ENCODE data around the gene USP31. TPM values are rescaled to one million over a fixed set of nuclear protein-coding genes. Genes with fewer than 3 reads are reported as not detected.

USP31 gene
- total RNA-seq, 3 donors from 2014 or later = 6.7 to 40.7 (median 21.0) TPM

DNA sequence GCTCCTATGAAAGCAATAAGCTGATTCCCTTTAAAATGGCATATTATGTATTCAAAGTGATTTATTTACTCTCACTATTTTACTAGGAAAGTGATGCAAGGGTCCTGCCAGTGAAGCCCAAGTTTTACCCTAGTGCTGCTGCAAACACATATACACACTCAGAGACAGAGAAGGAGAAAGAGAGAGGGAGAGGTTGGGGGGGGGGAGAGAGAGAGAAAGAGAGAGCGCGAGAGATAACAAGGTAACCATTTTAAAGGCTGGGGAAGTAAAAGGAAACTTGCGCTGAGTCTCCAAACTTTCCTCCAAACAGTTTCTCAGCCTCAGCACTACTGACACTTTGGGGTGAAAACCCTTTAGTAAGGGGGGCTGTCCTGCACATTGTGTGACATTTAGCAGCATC lies 5.9 kb downstream of the USP31 start:
- TF ChIP-seq POLR2AphosphoS5 (IDR thresholded peaks at IDR 0.05) = no peak
- TF ChIP-seq, protein P1, sequence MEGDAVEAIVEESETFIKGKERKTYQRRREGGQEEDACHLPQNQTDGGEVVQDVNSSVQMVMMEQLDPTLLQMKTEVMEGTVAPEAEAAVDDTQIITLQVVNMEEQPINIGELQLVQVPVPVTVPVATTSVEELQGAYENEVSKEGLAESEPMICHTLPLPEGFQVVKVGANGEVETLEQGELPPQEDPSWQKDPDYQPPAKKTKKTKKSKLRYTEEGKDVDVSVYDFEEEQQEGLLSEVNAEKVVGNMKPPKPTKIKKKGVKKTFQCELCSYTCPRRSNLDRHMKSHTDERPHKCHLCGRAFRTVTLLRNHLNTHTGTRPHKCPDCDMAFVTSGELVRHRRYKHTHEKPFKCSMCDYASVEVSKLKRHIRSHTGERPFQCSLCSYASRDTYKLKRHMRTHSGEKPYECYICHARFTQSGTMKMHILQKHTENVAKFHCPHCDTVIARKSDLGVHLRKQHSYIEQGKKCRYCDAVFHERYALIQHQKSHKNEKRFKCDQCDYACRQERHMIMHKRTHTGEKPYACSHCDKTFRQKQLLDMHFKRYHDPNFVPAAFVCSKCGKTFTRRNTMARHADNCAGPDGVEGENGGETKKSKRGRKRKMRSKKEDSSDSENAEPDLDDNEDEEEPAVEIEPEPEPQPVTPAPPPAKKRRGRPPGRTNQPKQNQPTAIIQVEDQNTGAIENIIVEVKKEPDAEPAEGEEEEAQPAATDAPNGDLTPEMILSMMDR (IDR thresholded peaks at IDR 0.05) = no peak
- no peak for TF ChIP-seq POLR2A (IDR thresholded peaks at IDR 0.05)
- H3K9me3 ChIP-seq = no peaks in the 10 kb centered on the region
- no peak for DNase-seq (ENCODE audit: low spot score in 2 of 2)
- H3K4me1 ChIP-seq = no peaks in the 10 kb centered on the region
- H3K27ac ChIP-seq = peak overlapping the region; percentile 82 to 87
- intact Hi-C loops (cut with DNase I; ENCODE audit: low total_unique reads) = no loop called here
- H3K36me3 ChIP-seq = no peaks in the 10 kb centered on the region
- no peak overlapping the region for H3K4me3 ChIP-seq
- no peaks in the 10 kb centered on the region for H3K27me3 ChIP-seq

DNA sequence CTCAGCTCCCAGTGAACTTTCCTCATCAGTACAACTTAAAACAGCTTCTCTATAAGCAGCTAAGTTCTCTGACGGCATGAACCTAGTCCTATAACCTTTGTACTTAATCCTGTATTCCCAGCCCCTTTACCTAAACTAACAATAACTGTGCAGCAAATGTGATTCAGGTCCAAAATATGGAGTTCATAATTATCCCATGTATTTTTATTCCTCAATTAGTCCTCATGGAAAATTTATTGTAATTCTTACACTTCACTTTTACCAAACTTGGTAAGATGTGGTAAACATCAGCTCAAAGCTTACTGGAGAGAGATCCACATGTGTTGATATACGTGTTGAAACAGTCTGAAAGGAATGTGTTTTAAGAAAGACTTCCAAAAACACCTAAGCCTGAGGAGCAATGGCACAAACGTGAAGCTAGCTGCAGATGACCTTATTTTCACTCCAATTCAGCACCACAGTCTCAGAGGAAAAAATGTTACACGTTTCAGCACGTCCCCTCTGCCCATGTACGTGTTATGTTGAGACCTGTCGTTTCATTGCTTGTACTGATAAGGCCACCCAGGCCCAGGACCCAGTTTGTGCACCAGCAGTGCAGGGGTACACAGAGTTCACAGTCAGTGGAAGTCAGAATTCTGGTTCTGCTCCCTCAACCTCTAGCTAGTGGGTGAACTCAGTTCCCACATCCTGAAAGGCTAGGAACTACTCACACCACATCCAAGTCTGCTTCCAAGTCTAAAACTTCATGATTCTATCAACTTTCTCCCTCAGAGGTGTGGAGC lies 7.1 kb downstream of the USP31 start:
- Histone ChIP-seq H3K36me3 (no peaks in the 10 kb centered on the region), H3K27me3 (no peaks in the 10 kb centered on the region), H3K4me1 (no peaks in the 10 kb centered on the region), H3K27ac (peak overlapping the region; percentile 82 to 87), H3K9me3 (no peaks in the 10 kb centered on the region), H3K4me3 (peak overlapping the region in 1 of 3 donors; percentile 9)
- intact Hi-C loops (cut with DNase I; ENCODE audit: low total_unique reads) = no loop called here
- DNase-seq (ENCODE audit: low spot score in 2 of 2) = peak in 1 of 2 donors; percentile 86
- TF ChIP-seq POLR2A (IDR thresholded peaks at IDR 0.05) (no peak), POLR2AphosphoS5 (IDR thresholded peaks at IDR 0.05) (peak in 1 of 3 donors; percentile 16)
- TF ChIP-seq, protein P1 (IDR thresholded peaks at IDR 0.05) = no peak

DNA sequence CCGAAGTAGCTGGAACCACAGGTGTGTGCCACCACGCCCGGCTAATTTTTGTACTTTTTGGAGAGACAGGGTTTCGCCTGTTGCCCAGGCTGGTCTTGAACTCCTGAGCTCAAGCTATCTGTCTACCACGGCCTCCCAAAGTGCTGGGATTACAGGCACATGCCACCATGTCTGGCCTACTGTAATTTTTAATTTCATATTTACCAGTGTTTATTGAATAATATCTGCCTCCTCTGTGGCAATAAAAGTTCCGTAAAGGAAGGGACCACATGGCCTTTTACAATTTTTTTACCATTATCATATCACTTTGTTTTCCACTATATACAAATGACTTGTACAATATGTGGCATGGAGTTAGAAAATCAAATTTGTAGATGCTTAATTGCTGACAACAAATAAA lies 7.8 kb downstream of the USP31 start:
- H3K36me3 ChIP-seq = no peaks in the 10 kb centered on the region
- H3K9me3 ChIP-seq = no peaks in the 10 kb centered on the region
- H3K27me3 ChIP-seq = no peaks in the 10 kb centered on the region
- H3K27ac ChIP-seq = peak overlapping the region; percentile 76 to 87
- no peak overlapping the region for H3K4me3 ChIP-seq
- DNase-seq (ENCODE audit: low spot score in 2 of 2) = no peak
- H3K4me1 ChIP-seq = no peaks in the 10 kb centered on the region
- TF ChIP-seq, protein P1 (IDR thresholded peaks at IDR 0.05) = no peak
- no peak for TF ChIP-seq POLR2AphosphoS5 (IDR thresholded peaks at IDR 0.05)
- intact Hi-C loops (cut with DNase I; ENCODE audit: low total_unique reads) = no loop called here

DNA sequence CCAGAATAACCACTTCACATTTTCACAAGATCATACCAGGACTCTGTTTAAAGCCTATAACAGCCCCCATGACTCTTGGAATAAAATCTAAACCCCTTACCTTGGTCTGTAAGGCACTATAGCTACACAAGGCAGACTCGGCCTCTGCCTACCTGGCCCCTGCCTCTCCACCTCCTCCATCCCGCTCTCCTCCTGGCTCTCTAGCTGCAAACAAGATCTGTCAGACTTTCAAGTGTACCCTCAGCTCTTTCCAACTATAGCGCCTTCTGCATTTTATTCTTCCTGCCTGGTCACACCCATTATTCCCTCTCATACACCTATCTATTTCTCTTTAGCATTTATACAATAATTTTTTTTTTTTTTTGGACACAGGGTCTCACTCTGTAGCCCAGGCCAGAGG lies 8.2 kb downstream of the USP31 start:
- no peak for TF ChIP-seq POLR2AphosphoS5 (IDR thresholded peaks at IDR 0.05)
- TF ChIP-seq, protein P1 (IDR thresholded peaks at IDR 0.05) = no peak
- no peak for TF ChIP-seq POLR2A (IDR thresholded peaks at IDR 0.05)
- H3K27ac ChIP-seq = peak overlapping the region; percentile 76 to 87
- intact Hi-C loops (cut with DNase I; ENCODE audit: low total_unique reads) = no loop called here
- no peaks in the 10 kb centered on the region for H3K4me1 ChIP-seq
- no peak overlapping the region for H3K4me3 ChIP-seq
- no peaks in the 10 kb centered on the region for H3K36me3 ChIP-seq
- no peaks in the 10 kb centered on the region for H3K27me3 ChIP-seq
- no peak for DNase-seq (ENCODE audit: low spot score in 2 of 2)
- no peaks in the 10 kb centered on the region for H3K9me3 ChIP-seq

DNA sequence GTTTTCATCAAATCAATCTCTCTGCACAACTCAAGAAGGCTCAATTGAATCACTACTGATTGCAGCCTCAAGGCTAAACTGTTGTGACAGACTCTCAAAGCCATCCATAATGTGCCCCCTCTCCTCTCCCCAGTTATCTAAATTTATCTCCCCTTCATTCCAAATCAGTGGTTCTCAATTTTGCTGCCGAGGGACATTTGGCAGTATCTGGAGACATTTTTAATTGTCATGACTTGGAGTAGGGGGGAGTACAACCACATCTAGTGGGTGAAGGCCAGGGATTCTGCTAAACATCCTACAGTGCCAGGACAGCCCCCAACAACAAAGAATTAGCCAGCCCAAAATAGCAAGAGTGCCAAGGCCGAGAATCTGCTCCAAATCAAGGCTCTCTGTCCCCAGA lies 9.1 kb downstream of the USP31 start:
- no peak for DNase-seq (ENCODE audit: low spot score in 2 of 2)
- intact Hi-C loops (cut with DNase I; ENCODE audit: low total_unique reads) = no loop called here
- H3K36me3 ChIP-seq = no peaks in the 10 kb centered on the region
- no peaks in the 10 kb centered on the region for H3K27me3 ChIP-seq
- no peak overlapping the region for H3K4me3 ChIP-seq
- no peaks in the 10 kb centered on the region for H3K9me3 ChIP-seq
- TF ChIP-seq, protein P1 (IDR thresholded peaks at IDR 0.05) = no peak
- TF ChIP-seq POLR2AphosphoS5 (IDR thresholded peaks at IDR 0.05) (no peak), POLR2A (IDR thresholded peaks at IDR 0.05) (no peak)
- peak overlapping the region; percentile 76 to 87 for H3K27ac ChIP-seq
- H3K4me1 ChIP-seq = no peaks in the 10 kb centered on the region
